ENCODE data around the gene TMEM225B. TPM values are rescaled to one million over a fixed set of nuclear protein-coding genes. Genes with fewer than 3 reads are reported as not detected.
A peak's percentile ranks its signal among the peaks of the same experiment; 100 is the strongest.

The TMEM225B gene
- polyA plus RNA-seq, 2 donors = 0.66 to 0.96 TPM

- Histone ChIP-seq H3K4me3 (ENCODE audit: low read depth in 1 of 2, low read length in 2 of 2) (no peak overlapping the region), H3K9me3 (ENCODE audit: control insufficient read depth in 2 of 2, insufficient read depth in 1 of 2, low read depth in 1 of 2, low read length in 1 of 2) (no peaks in the 10 kb centered on the region), H3K36me3 (ENCODE audit: control insufficient read depth in 2 of 2, insufficient read depth in 2 of 2, low read length in 1 of 2) (peaks cover 21 to 36% of the 10 kb centered on the region in 2 donors), H3K27ac (ENCODE audit: low read depth in 2 of 2, low read length in 1 of 2) (no peak overlapping the region), H3K4me1 (ENCODE audit: control insufficient read depth in 2 of 2, insufficient read depth in 2 of 2, low read length in 1 of 2) (peaks cover 5 to 6% of the 10 kb centered on the region in 2 donors), H3K27me3 (ENCODE audit: control insufficient read depth in 1 of 2, insufficient read depth in 2 of 2, low read length in 2 of 2) (no peaks in the 10 kb centered on the region)
- 94 to 96% methylated on average over 18 of the region's 18 CpGs for WGBS, 2 donors
These were observed 21.6 kb downstream of the TMEM225B start for GRCh38 chr7:99619571-99620130.

GRCh38 chr7:99621271-99621670, 23.2 kb downstream of the TMEM225B start:
- H3K27ac ChIP-seq (ENCODE audit: low read depth in 2 of 2, low read length in 1 of 2) = no peak overlapping the region
- WGBS, 2 donors = 93 to 94% methylated on average over 5 of the region's 5 CpGs
- no peaks in the 10 kb centered on the region for H3K9me3 ChIP-seq (ENCODE audit: control insufficient read depth in 2 of 2, insufficient read depth in 1 of 2, low read depth in 1 of 2, low read length in 1 of 2)
- H3K4me1 ChIP-seq (ENCODE audit: control insufficient read depth in 2 of 2, insufficient read depth in 2 of 2, low read length in 1 of 2) = peaks cover 5 to 6% of the 10 kb centered on the region in 2 donors
- H3K36me3 ChIP-seq (ENCODE audit: control insufficient read depth in 2 of 2, insufficient read depth in 2 of 2, low read length in 1 of 2) = peaks cover 26 to 51% of the 10 kb centered on the region in 2 donors
- H3K27me3 ChIP-seq (ENCODE audit: control insufficient read depth in 1 of 2, insufficient read depth in 2 of 2, low read length in 2 of 2) = no peaks in the 10 kb centered on the region
- H3K4me3 ChIP-seq (ENCODE audit: low read depth in 1 of 2, low read length in 2 of 2) = no peak overlapping the region

GRCh38 chr7:99622596-99622995, 24.5 kb downstream of the TMEM225B start:
- WGBS, 2 donors = 82 to 85% methylated on average over 10 of the region's 10 CpGs
- no peak overlapping the region for H3K27ac ChIP-seq (ENCODE audit: low read depth in 2 of 2, low read length in 1 of 2)
- H3K9me3 ChIP-seq (ENCODE audit: control insufficient read depth in 2 of 2, insufficient read depth in 1 of 2, low read depth in 1 of 2, low read length in 1 of 2) = no peaks in the 10 kb centered on the region
- no peak overlapping the region for H3K4me3 ChIP-seq (ENCODE audit: low read depth in 1 of 2, low read length in 2 of 2)
- peaks cover 26 to 56% of the 10 kb centered on the region in 2 donors for H3K36me3 ChIP-seq (ENCODE audit: control insufficient read depth in 2 of 2, insufficient read depth in 2 of 2, low read length in 1 of 2)
- H3K4me1 ChIP-seq (ENCODE audit: control insufficient read depth in 2 of 2, insufficient read depth in 2 of 2, low read length in 1 of 2) = peaks cover 3 to 4% of the 10 kb centered on the region in 2 donors
- H3K27me3 ChIP-seq (ENCODE audit: control insufficient read depth in 1 of 2, insufficient read depth in 2 of 2, low read length in 2 of 2) = no peaks in the 10 kb centered on the region

- H3K4me3 ChIP-seq (ENCODE audit: low read depth in 1 of 2, low read length in 2 of 2) = no peak overlapping the region
- H3K36me3 ChIP-seq (ENCODE audit: control insufficient read depth in 2 of 2, insufficient read depth in 2 of 2, low read length in 1 of 2) = peaks cover 26 to 58% of the 10 kb centered on the region in 2 donors
- H3K4me1 ChIP-seq (ENCODE audit: control insufficient read depth in 2 of 2, insufficient read depth in 2 of 2, low read length in 1 of 2) = peaks cover 3 to 4% of the 10 kb centered on the region in 2 donors
- WGBS, 2 donors = 50 to 58% methylated on average over 7 of the region's 7 CpGs
- no peaks in the 10 kb centered on the region for H3K27me3 ChIP-seq (ENCODE audit: control insufficient read depth in 1 of 2, insufficient read depth in 2 of 2, low read length in 2 of 2)
- no peaks in the 10 kb centered on the region for H3K9me3 ChIP-seq (ENCODE audit: control insufficient read depth in 2 of 2, insufficient read depth in 1 of 2, low read depth in 1 of 2, low read length in 1 of 2)
- H3K27ac ChIP-seq (ENCODE audit: low read depth in 2 of 2, low read length in 1 of 2) = no peak overlapping the region
These were observed 25.1 kb downstream of the TMEM225B start for GRCh38 chr7:99623091-99623693.

GRCh38 chr7:99623702-99624447, 25.8 kb downstream of the TMEM225B start:
- 75 to 76% methylated on average over 9 of the region's 9 CpGs for WGBS, 2 donors
- Histone ChIP-seq H3K4me1 (ENCODE audit: control insufficient read depth in 2 of 2, insufficient read depth in 2 of 2, low read length in 1 of 2) (peaks cover 3 to 4% of the 10 kb centered on the region in 2 donors), H3K36me3 (ENCODE audit: control insufficient read depth in 2 of 2, insufficient read depth in 2 of 2, low read length in 1 of 2) (peaks cover 26 to 63% of the 10 kb centered on the region in 2 donors), H3K4me3 (ENCODE audit: low read depth in 1 of 2, low read length in 2 of 2) (no peak overlapping the region), H3K27me3 (ENCODE audit: control insufficient read depth in 1 of 2, insufficient read depth in 2 of 2, low read length in 2 of 2) (no peaks in the 10 kb centered on the region), H3K9me3 (ENCODE audit: control insufficient read depth in 2 of 2, insufficient read depth in 1 of 2, low read depth in 1 of 2, low read length in 1 of 2) (no peaks in the 10 kb centered on the region), H3K27ac (ENCODE audit: low read depth in 2 of 2, low read length in 1 of 2) (peak overlapping the region; percentile 40 to 42)

- H3K4me3 ChIP-seq (ENCODE audit: low read depth in 1 of 2, low read length in 2 of 2) = no peak overlapping the region
- H3K36me3 ChIP-seq (ENCODE audit: control insufficient read depth in 2 of 2, insufficient read depth in 2 of 2, low read length in 1 of 2) = peaks cover 27 to 66% of the 10 kb centered on the region in 2 donors
- H3K4me1 ChIP-seq (ENCODE audit: control insufficient read depth in 2 of 2, insufficient read depth in 2 of 2, low read length in 1 of 2) = peaks cover 3 to 4% of the 10 kb centered on the region in 2 donors
- H3K27me3 ChIP-seq (ENCODE audit: control insufficient read depth in 1 of 2, insufficient read depth in 2 of 2, low read length in 2 of 2) = no peaks in the 10 kb centered on the region
- 82 to 84% methylated on average over 16 of the region's 16 CpGs for WGBS, 2 donors
- H3K27ac ChIP-seq (ENCODE audit: low read depth in 2 of 2, low read length in 1 of 2) = no peak overlapping the region
- no peaks in the 10 kb centered on the region for H3K9me3 ChIP-seq (ENCODE audit: control insufficient read depth in 2 of 2, insufficient read depth in 1 of 2, low read depth in 1 of 2, low read length in 1 of 2)
These were observed 26.4 kb downstream of the TMEM225B start for GRCh38 chr7:99624484-99624883.

- Histone ChIP-seq H3K27ac (ENCODE audit: low read depth in 2 of 2, low read length in 1 of 2) (no peak overlapping the region), H3K36me3 (ENCODE audit: control insufficient read depth in 2 of 2, insufficient read depth in 2 of 2, low read length in 1 of 2) (peaks cover 29 to 67% of the 10 kb centered on the region in 2 donors), H3K9me3 (ENCODE audit: control insufficient read depth in 2 of 2, insufficient read depth in 1 of 2, low read depth in 1 of 2, low read length in 1 of 2) (no peaks in the 10 kb centered on the region), H3K27me3 (ENCODE audit: control insufficient read depth in 1 of 2, insufficient read depth in 2 of 2, low read length in 2 of 2) (no peaks in the 10 kb centered on the region), H3K4me1 (ENCODE audit: control insufficient read depth in 2 of 2, insufficient read depth in 2 of 2, low read length in 1 of 2) (peaks cover 3 to 4% of the 10 kb centered on the region in 2 donors), H3K4me3 (ENCODE audit: low read depth in 1 of 2, low read length in 2 of 2) (no peak overlapping the region)
- 91 to 95% methylated on average over 5 of the region's 5 CpGs for WGBS, 2 donors
These were observed 27.3 kb downstream of the TMEM225B start for GRCh38 chr7:99625321-99625720.

GRCh38 chr7:99625961-99626360, 27.9 kb downstream of the TMEM225B start:
- H3K4me3 ChIP-seq (ENCODE audit: low read depth in 1 of 2, low read length in 2 of 2) = no peak overlapping the region
- no peaks in the 10 kb centered on the region for H3K27me3 ChIP-seq (ENCODE audit: control insufficient read depth in 1 of 2, insufficient read depth in 2 of 2, low read length in 2 of 2)
- no peaks in the 10 kb centered on the region for H3K9me3 ChIP-seq (ENCODE audit: control insufficient read depth in 2 of 2, insufficient read depth in 1 of 2, low read depth in 1 of 2, low read length in 1 of 2)
- H3K36me3 ChIP-seq (ENCODE audit: control insufficient read depth in 2 of 2, insufficient read depth in 2 of 2, low read length in 1 of 2) = peaks cover 30 to 68% of the 10 kb centered on the region in 2 donors
- WGBS, 2 donors = 93% methylated on average over 4 of the region's 4 CpGs
- H3K4me1 ChIP-seq (ENCODE audit: control insufficient read depth in 2 of 2, insufficient read depth in 2 of 2, low read length in 1 of 2) = peaks cover 3 to 4% of the 10 kb centered on the region in 2 donors
- no peak overlapping the region for H3K27ac ChIP-seq (ENCODE audit: low read depth in 2 of 2, low read length in 1 of 2)

- Histone ChIP-seq H3K27ac (ENCODE audit: low read depth in 2 of 2, low read length in 1 of 2) (no peak overlapping the region), H3K4me3 (ENCODE audit: low read depth in 1 of 2, low read length in 2 of 2) (no peak overlapping the region), H3K9me3 (ENCODE audit: control insufficient read depth in 2 of 2, insufficient read depth in 1 of 2, low read depth in 1 of 2, low read length in 1 of 2) (no peaks in the 10 kb centered on the region), H3K27me3 (ENCODE audit: control insufficient read depth in 1 of 2, insufficient read depth in 2 of 2, low read length in 2 of 2) (no peaks in the 10 kb centered on the region), H3K4me1 (ENCODE audit: control insufficient read depth in 2 of 2, insufficient read depth in 2 of 2, low read length in 1 of 2) (peaks cover 3 to 5% of the 10 kb centered on the region in 2 donors), H3K36me3 (ENCODE audit: control insufficient read depth in 2 of 2, insufficient read depth in 2 of 2, low read length in 1 of 2) (peaks cover 30 to 63% of the 10 kb centered on the region in 2 donors)
- 83 to 92% methylated on average over 1 of the region's 1 CpG for WGBS, 2 donors
These were observed 28.6 kb downstream of the TMEM225B start for GRCh38 chr7:99626661-99627060.
